HG03095 (cell line): Measurements from ENCODE around the gene TIGD3.
A peak's percentile ranks its signal among the peaks of the same experiment; 100 is the strongest.

ENCODE experiments used
- ATAC-seq: cut with Tn5 transposase; IDR thresholded peaks from one replicate; pipeline ENCODE4 v1.9.1; 2021; ENCODE audit warnings: moderate library complexity; ENCODE audit not compliant: unreplicated experiment

The TIGD3 gene

GRCh38 chr11:65363770-65364169, 9.2 kb downstream of the TIGD3 start:
- no peak for ATAC-seq

- no peak for ATAC-seq
Measured at GRCh38 chr11:65366340-65366773, 11.8 kb downstream of the TIGD3 start.

- no peak for ATAC-seq
Measured at GRCh38 chr11:65370659-65371049, 16.1 kb downstream of the TIGD3 start.

GRCh38 chr11:65373839-65374580, 19.5 kb downstream of the TIGD3 start:
- ATAC-seq, result no peak

- no peak for ATAC-seq
Measured at GRCh38 chr11:65375012-65375411, 20.5 kb downstream of the TIGD3 start.

GRCh38 chr11:65376138-65376713, 21.7 kb downstream of the TIGD3 start:
- no peak for ATAC-seq

- no peak for ATAC-seq
Measured at GRCh38 chr11:65377036-65377435, 22.5 kb downstream of the TIGD3 start.

- no peak for ATAC-seq
Measured at GRCh38 chr11:65377777-65378176, 23.2 kb downstream of the TIGD3 start.

- ATAC-seq, result no peak
Measured at GRCh38 chr11:65378208-65378927, 23.8 kb downstream of the TIGD3 start.

GRCh38 chr11:65378928-65379638, 24.5 kb downstream of the TIGD3 start:
- ATAC-seq, result no peak

- ATAC-seq, result no peak
Measured at GRCh38 chr11:65379698-65380459, 25.3 kb downstream of the TIGD3 start.

GRCh38 chr11:65380460-65381119, 26.0 kb downstream of the TIGD3 start:
- no peak for ATAC-seq

- peak; percentile 4 for ATAC-seq
Measured at GRCh38 chr11:65381716-65382032, 27.1 kb downstream of the TIGD3 start.

GRCh38 chr11:65382033-65382803, 27.7 kb downstream of the TIGD3 start, which contains the start of gene SLC25A45:
Gene SLC25A45 (minus strand): TSS chr11:65382646. CDS start chr11:65381951, 695 bp downstream.
- peak; percentile 54 for ATAC-seq

- no peak for ATAC-seq
Measured at GRCh38 chr11:65382804-65383368, 28.3 kb downstream of the TIGD3 start.

GRCh38 chr11:65383778-65384177, 29.2 kb downstream of the TIGD3 start:
- ATAC-seq, result no peak

GRCh38 chr11:65384301-65384889, 29.8 kb downstream of the TIGD3 start:
- no peak for ATAC-seq

GRCh38 chr11:65386307-65387140, 32.0 kb downstream of the TIGD3 start, which contains the start of gene FRMD8:
Gene FRMD8 (plus strand): TSS chr11:65386637. CDS start chr11:65387037, 400 bp downstream.
- ATAC-seq, result no peak
